ENCODE results near the gene CCDC85A. TPM values are rescaled to one million over a fixed set of nuclear protein-coding genes. Genes with fewer than 3 reads are reported as not detected.

Gene CCDC85A
- total and polyA plus RNA-seq, 4 experiments from 2014 or later = not detected

GRCh38 chr2:56338232-56338631 is 154.4 kb downstream of the CCDC85A start:
- CTCF ChIA-PET (ENCODE audit: partially characterized antibody) = no interaction called here
- intact Hi-C loops (cut with micrococcal nuclease) = no loop called here
- H3K4me3 Mint-ChIP-seq = no peak overlapping the region

GRCh38 chr2:56344771-56345170 is 161.0 kb downstream of the CCDC85A start:
- H3K27ac Mint-ChIP-seq = no peak overlapping the region
- DNase-seq = no peak
- H3K4me3 ChIP-seq (ENCODE audit: low read length in 2 of 2) = no peak overlapping the region
- H3K27ac ChIP-seq (ENCODE audit: low read depth, low read length) = no peak overlapping the region
- POLR2A ChIA-PET (ENCODE audit: partially characterized antibody) = no interaction called here
- no peaks in the 10 kb centered on the region for H3K27me3 ChIP-seq (ENCODE audit: insufficient read depth, low read length)
- intact Hi-C loops (cut with micrococcal nuclease) = no loop called here
- CTCF ChIA-PET (ENCODE audit: partially characterized antibody) = no interaction called here
- no peaks in the 10 kb centered on the region for H3K36me3 ChIP-seq (ENCODE audit: insufficient read depth, low read length)
- no peaks in the 10 kb centered on the region for H3K9me3 ChIP-seq (ENCODE audit: control insufficient read depth in 1 of 2, low read length in 2 of 2)
- H3K4me1 ChIP-seq (ENCODE audit: insufficient read depth, low read length) = no peaks in the 10 kb centered on the region
- H3K4me3 Mint-ChIP-seq = no peak overlapping the region
- no peaks in the 10 kb centered on the region for H3K4me1 Mint-ChIP-seq
- no peaks in the 10 kb centered on the region for H3K27me3 Mint-ChIP-seq
- no peaks in the 10 kb centered on the region for H3K36me3 Mint-ChIP-seq
- H3K9me3 Mint-ChIP-seq = peaks cover 0 to 2% (median 0%) of the 10 kb centered on the region in 8 donors

More at GRCh38 chr2:56338232-56338631, 154.4 kb downstream of the CCDC85A start:
- POLR2A ChIA-PET (ENCODE audit: partially characterized antibody) = no interaction called here
- no peaks in the 10 kb centered on the region for H3K36me3 Mint-ChIP-seq
- Histone ChIP-seq H3K4me3 (ENCODE audit: low read length in 2 of 2) (no peak overlapping the region), H3K36me3 (ENCODE audit: insufficient read depth, low read length) (no peaks in the 10 kb centered on the region), H3K9me3 (ENCODE audit: control insufficient read depth in 1 of 2, low read length in 2 of 2) (no peaks in the 10 kb centered on the region), H3K4me1 (ENCODE audit: insufficient read depth, low read length) (no peaks in the 10 kb centered on the region), H3K27ac (ENCODE audit: low read depth, low read length) (no peak overlapping the region), H3K27me3 (ENCODE audit: insufficient read depth, low read length) (no peaks in the 10 kb centered on the region)
- peaks cover 0 to 6% (median 0%) of the 10 kb centered on the region in 8 donors for H3K9me3 Mint-ChIP-seq
- no peaks in the 10 kb centered on the region for H3K4me1 Mint-ChIP-seq
- H3K27ac Mint-ChIP-seq = no peak overlapping the region
- DNase-seq = no peak
- H3K27me3 Mint-ChIP-seq = no peaks in the 10 kb centered on the region

- Histone ChIP-seq H3K36me3 (ENCODE audit: insufficient read depth, low read length) (no peaks in the 10 kb centered on the region), H3K27me3 (ENCODE audit: insufficient read depth, low read length) (no peaks in the 10 kb centered on the region), H3K4me1 (ENCODE audit: insufficient read depth, low read length) (no peaks in the 10 kb centered on the region), H3K27ac (ENCODE audit: low read depth, low read length) (no peak overlapping the region), H3K4me3 (ENCODE audit: low read length in 2 of 2) (no peak overlapping the region), H3K9me3 (ENCODE audit: control insufficient read depth in 1 of 2, low read length in 2 of 2) (no peaks in the 10 kb centered on the region)
- DNase-seq = no peak
- Mint-ChIP-seq H3K27ac (no peak overlapping the region), H3K4me3 (no peak overlapping the region), H3K27me3 (no peaks in the 10 kb centered on the region), H3K9me3 (peaks cover 0 to 2% (median 0%) of the 10 kb centered on the region in 8 donors), H3K36me3 (no peaks in the 10 kb centered on the region), H3K4me1 (no peaks in the 10 kb centered on the region)
- ChIA-PET CTCF (ENCODE audit: partially characterized antibody) (no interaction called here), POLR2A (ENCODE audit: partially characterized antibody) (no interaction called here)
- intact Hi-C loops (cut with micrococcal nuclease) = no loop called here
Observed at GRCh38 chr2:56347881-56348280, 164.1 kb downstream of the CCDC85A start.

- intact Hi-C loops (cut with micrococcal nuclease) = no loop called here
- Mint-ChIP-seq H3K4me1 (no peaks in the 10 kb centered on the region), H3K36me3 (no peaks in the 10 kb centered on the region), H3K27ac (no peak overlapping the region), H3K4me3 (no peak overlapping the region), H3K9me3 (peaks cover 0 to 2% (median 0%) of the 10 kb centered on the region in 8 donors), H3K27me3 (no peaks in the 10 kb centered on the region)
- H3K36me3 ChIP-seq (ENCODE audit: insufficient read depth, low read length) = no peaks in the 10 kb centered on the region
- no peak overlapping the region for H3K27ac ChIP-seq (ENCODE audit: low read depth, low read length)
- H3K4me3 ChIP-seq (ENCODE audit: low read length in 2 of 2) = no peak overlapping the region
- H3K4me1 ChIP-seq (ENCODE audit: insufficient read depth, low read length) = no peaks in the 10 kb centered on the region
- ChIA-PET POLR2A (ENCODE audit: partially characterized antibody) (no interaction called here), CTCF (ENCODE audit: partially characterized antibody) (no interaction called here)
- DNase-seq = no peak
- no peaks in the 10 kb centered on the region for H3K9me3 ChIP-seq (ENCODE audit: control insufficient read depth in 1 of 2, low read length in 2 of 2)
- H3K27me3 ChIP-seq (ENCODE audit: insufficient read depth, low read length) = no peaks in the 10 kb centered on the region
Observed at GRCh38 chr2:56348392-56349210, 164.8 kb downstream of the CCDC85A start.

GRCh38 chr2:56357655-56358295 is 174.0 kb downstream of the CCDC85A start:
- POLR2A ChIA-PET (ENCODE audit: partially characterized antibody) = no interaction called here
- H3K36me3 Mint-ChIP-seq = no peaks in the 10 kb centered on the region
- Histone ChIP-seq H3K27ac (ENCODE audit: low read depth, low read length) (no peak overlapping the region), H3K9me3 (ENCODE audit: control insufficient read depth in 1 of 2, low read length in 2 of 2) (peaks cover 0 to 4% of the 10 kb centered on the region in 2 donors), H3K4me1 (ENCODE audit: insufficient read depth, low read length) (no peaks in the 10 kb centered on the region), H3K4me3 (ENCODE audit: low read length in 2 of 2) (no peak overlapping the region), H3K36me3 (ENCODE audit: insufficient read depth, low read length) (no peaks in the 10 kb centered on the region), H3K27me3 (ENCODE audit: insufficient read depth, low read length) (no peaks in the 10 kb centered on the region)
- no peaks in the 10 kb centered on the region for H3K4me1 Mint-ChIP-seq
- H3K27ac Mint-ChIP-seq = no peak overlapping the region
- H3K9me3 Mint-ChIP-seq = peaks cover 0 to 12% (median 6%) of the 10 kb centered on the region in 8 donors
- no peaks in the 10 kb centered on the region for H3K27me3 Mint-ChIP-seq
- intact Hi-C loops (cut with micrococcal nuclease) = no loop called here
- no peak for DNase-seq
- H3K4me3 Mint-ChIP-seq = no peak overlapping the region
- CTCF ChIA-PET (ENCODE audit: partially characterized antibody) = no interaction called here

- intact Hi-C loops (cut with micrococcal nuclease) = no loop called here
- peaks cover 0 to 15% (median 6%) of the 10 kb centered on the region in 8 donors for H3K9me3 Mint-ChIP-seq
- peaks cover 0 to 4% of the 10 kb centered on the region in 2 donors for H3K9me3 ChIP-seq (ENCODE audit: control insufficient read depth in 1 of 2, low read length in 2 of 2)
- no peaks in the 10 kb centered on the region for H3K4me1 Mint-ChIP-seq
- no peak overlapping the region for H3K4me3 ChIP-seq (ENCODE audit: low read length in 2 of 2)
- no peaks in the 10 kb centered on the region for H3K4me1 ChIP-seq (ENCODE audit: insufficient read depth, low read length)
- H3K27ac Mint-ChIP-seq = no peak overlapping the region
- H3K36me3 Mint-ChIP-seq = no peaks in the 10 kb centered on the region
- no peak for DNase-seq
- H3K27me3 Mint-ChIP-seq = no peaks in the 10 kb centered on the region
- ChIA-PET POLR2A (ENCODE audit: partially characterized antibody) (no interaction called here), CTCF (ENCODE audit: partially characterized antibody) (no interaction called here)
- H3K27me3 ChIP-seq (ENCODE audit: insufficient read depth, low read length) = no peaks in the 10 kb centered on the region
- H3K4me3 Mint-ChIP-seq = no peak overlapping the region
- H3K36me3 ChIP-seq (ENCODE audit: insufficient read depth, low read length) = no peaks in the 10 kb centered on the region
- H3K27ac ChIP-seq (ENCODE audit: low read depth, low read length) = no peak overlapping the region
Observed at GRCh38 chr2:56361844-56362243, 178.1 kb downstream of the CCDC85A start.

GRCh38 chr2:56364902-56365301 is 181.1 kb downstream of the CCDC85A start:
- CTCF ChIA-PET (ENCODE audit: partially characterized antibody) = no interaction called here
- Histone ChIP-seq H3K4me1 (ENCODE audit: insufficient read depth, low read length) (no peaks in the 10 kb centered on the region), H3K27ac (ENCODE audit: low read depth, low read length) (no peak overlapping the region), H3K4me3 (ENCODE audit: low read length in 2 of 2) (no peak overlapping the region), H3K9me3 (ENCODE audit: control insufficient read depth in 1 of 2, low read length in 2 of 2) (peaks cover 0 to 4% of the 10 kb centered on the region in 2 donors), H3K36me3 (ENCODE audit: insufficient read depth, low read length) (no peaks in the 10 kb centered on the region), H3K27me3 (ENCODE audit: insufficient read depth, low read length) (no peaks in the 10 kb centered on the region)
- Mint-ChIP-seq H3K27me3 (no peaks in the 10 kb centered on the region), H3K27ac (no peak overlapping the region), H3K36me3 (no peaks in the 10 kb centered on the region), H3K4me3 (no peak overlapping the region), H3K9me3 (peaks cover 0 to 9% (median 4%) of the 10 kb centered on the region in 8 donors), H3K4me1 (no peaks in the 10 kb centered on the region)
- intact Hi-C loops (cut with micrococcal nuclease) = no loop called here
- DNase-seq = no peak
- POLR2A ChIA-PET (ENCODE audit: partially characterized antibody) = no interaction called here

Measured in CD4-positive, alpha-beta memory T cell (primary cell).